GM19438 (cell line): ENCODE measurements around the gene RNF7.
"Not testable (repeated sequence)": the region's sequence is repeated elsewhere in the genome, so short reads cannot be mapped to it uniquely, and the experiment has no call there.

Experiments
- ATAC-seq: cut with Tn5 transposase; IDR thresholded peaks from one replicate; pipeline ENCODE4 v1.9.1; 2021; ENCODE audit warnings: low read depth; ENCODE audit not compliant: unreplicated experiment

Gene RNF7

GRCh38 chr3:141735176-141735575 lies 2.9 kb upstream of the RNF7 start:
- no peak for ATAC-seq

GRCh38 chr3:141735770-141736465 lies 2.2 kb upstream of the RNF7 start:
- ATAC-seq = no peak

- no peak for ATAC-seq
Measured at GRCh38 chr3:141737093-141737492, 1.0 kb upstream of the RNF7 start.

GRCh38 chr3:141737678-141738021 lies 448 bp upstream of the RNF7 start:
- no peak for ATAC-seq

GRCh38 chr3:141738891-141739363 lies 829 bp downstream of the RNF7 start:
- ATAC-seq = peak; percentile 1

- no peak for ATAC-seq
Measured at GRCh38 chr3:141739731-141740130, 1.6 kb downstream of the RNF7 start.

- ATAC-seq = no peak
Measured at GRCh38 chr3:141740349-141740748, 2.3 kb downstream of the RNF7 start.

- no peak for ATAC-seq
Measured at GRCh38 chr3:141743305-141743704, 5.2 kb downstream of the RNF7 start.

GRCh38 chr3:141746962-141747361 lies 8.9 kb downstream of the RNF7 start:
- ATAC-seq = no peak

- no peak for ATAC-seq
Measured at GRCh38 chr3:141753399-141753798, 15.3 kb downstream of the RNF7 start.

- no peak for ATAC-seq
Measured at GRCh38 chr3:141754032-141754431, 15.9 kb downstream of the RNF7 start.

GRCh38 chr3:141762552-141762951 lies 24.5 kb downstream of the RNF7 start:
- not testable (repeated sequence) for ATAC-seq

- ATAC-seq = no peak
Measured at GRCh38 chr3:141763088-141763750, 25.1 kb downstream of the RNF7 start, which contains the start of gene GRK7. Gene GRK7, plus strand, starts transcription at chr3:141763408. Its CDS starts 14,877 bp downstream, at chr3:141778285.

GRCh38 chr3:141764045-141764444 lies 25.9 kb downstream of the RNF7 start:
- no peak for ATAC-seq

GRCh38 chr3:141764465-141764864 lies 26.4 kb downstream of the RNF7 start:
- ATAC-seq = no peak

- ATAC-seq = no peak
Measured at GRCh38 chr3:141764986-141765385, 26.9 kb downstream of the RNF7 start.

- ATAC-seq = no peak
Measured at GRCh38 chr3:141767066-141767465, 29.0 kb downstream of the RNF7 start.

GRCh38 chr3:141769221-141769894 lies 31.3 kb downstream of the RNF7 start:
- no peak for ATAC-seq

GRCh38 chr3:141773676-141774075 lies 35.6 kb downstream of the RNF7 start:
- no peak for ATAC-seq

- ATAC-seq = no peak
Measured at GRCh38 chr3:141776376-141776775, 38.3 kb downstream of the RNF7 start.

- ATAC-seq = no peak
Measured at GRCh38 chr3:141776885-141777284, 38.8 kb downstream of the RNF7 start.
